CMK (cell line): ENCODE results near the gene RCVRN.

ENCODE experiments used
- DNase-seq: peaks from one replicate; pipeline ENCODE4 v3.0.0-alpha.2; 2010; ENCODE audit warnings: low read depth

Gene RCVRN

DNA sequence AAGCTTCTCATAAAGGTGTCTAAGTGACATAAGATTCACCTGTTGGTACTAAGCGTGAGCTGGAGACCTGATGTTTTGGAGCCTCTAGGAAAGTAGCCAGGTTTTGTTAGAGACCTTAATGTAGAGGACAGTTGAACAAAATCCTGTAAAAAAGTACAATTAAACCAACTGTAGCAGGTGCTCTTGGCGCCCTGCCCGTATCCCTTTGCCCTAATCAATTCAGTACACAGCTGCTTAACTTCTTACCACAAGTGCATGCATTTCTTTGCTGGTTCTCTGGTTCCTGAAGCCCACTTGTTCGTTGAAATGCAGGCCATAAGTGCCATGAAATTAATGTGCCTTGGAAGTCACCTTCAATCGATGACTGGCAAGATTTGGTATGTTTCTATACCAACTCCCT is 54.9 kb downstream of the RCVRN start:
- no peak for DNase-seq
